Tibial nerve (tissue), 4 donors: Measurements from ENCODE around the gene TAF4.

Experiments
- EP300 ChIP-seq, 2 donors: sonication (generic); formaldehyde crosslinking; IDR thresholded peaks; one replicate each; pipeline ENCODE4 v1.6.1; 2017; ENCODE audit warnings: antibody characterized with exemption in 2 of 2, mild to moderate bottlenecking in 1 of 2
- POLR2A ChIP-seq, 2 donors: fragments of 450-650 bp; IDR thresholded peaks; one replicate each; pipeline ENCODE4 v1.6.1; 2017; ENCODE audit warnings: antibody characterized with exemption in 2 of 2, mild to moderate bottlenecking in 2 of 2, moderate library complexity in 2 of 2
- TF ChIP-seq, protein P1 (sequence below), 5 experiments: fragments of 200-600 bp in 3 of 5; fragments of 450-650 bp in 2 of 5; sonication (generic) in 3 of 5; IDR thresholded peaks; one replicate each; pipeline ENCODE4 v1.5.1; 2016 to 2019; ENCODE audit warnings: antibody characterized with exemption in 5 of 5, mild to moderate bottlenecking in 3 of 5, moderate library complexity in 2 of 5

DNA sequence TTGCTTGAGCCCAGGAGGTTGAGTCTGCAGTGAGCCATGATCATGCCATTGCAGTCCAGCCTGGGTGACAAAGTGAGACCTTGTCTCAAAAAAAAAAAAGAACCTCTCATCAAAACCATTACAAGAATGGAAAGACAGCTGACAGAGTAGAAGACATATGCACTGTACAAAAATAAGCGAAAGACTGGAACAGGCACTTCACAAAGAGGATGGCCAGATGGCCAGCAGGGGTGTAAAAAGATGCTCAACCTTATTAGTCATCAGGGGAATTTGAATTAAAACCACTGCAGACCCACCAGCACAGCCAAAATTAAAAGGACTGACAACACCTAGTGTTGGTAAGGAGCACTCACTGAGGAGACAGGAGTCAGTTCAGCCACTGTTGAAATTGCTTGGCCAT is 13.5 kb upstream of the TAF4 start:
- TF ChIP-seq, protein P1, sequence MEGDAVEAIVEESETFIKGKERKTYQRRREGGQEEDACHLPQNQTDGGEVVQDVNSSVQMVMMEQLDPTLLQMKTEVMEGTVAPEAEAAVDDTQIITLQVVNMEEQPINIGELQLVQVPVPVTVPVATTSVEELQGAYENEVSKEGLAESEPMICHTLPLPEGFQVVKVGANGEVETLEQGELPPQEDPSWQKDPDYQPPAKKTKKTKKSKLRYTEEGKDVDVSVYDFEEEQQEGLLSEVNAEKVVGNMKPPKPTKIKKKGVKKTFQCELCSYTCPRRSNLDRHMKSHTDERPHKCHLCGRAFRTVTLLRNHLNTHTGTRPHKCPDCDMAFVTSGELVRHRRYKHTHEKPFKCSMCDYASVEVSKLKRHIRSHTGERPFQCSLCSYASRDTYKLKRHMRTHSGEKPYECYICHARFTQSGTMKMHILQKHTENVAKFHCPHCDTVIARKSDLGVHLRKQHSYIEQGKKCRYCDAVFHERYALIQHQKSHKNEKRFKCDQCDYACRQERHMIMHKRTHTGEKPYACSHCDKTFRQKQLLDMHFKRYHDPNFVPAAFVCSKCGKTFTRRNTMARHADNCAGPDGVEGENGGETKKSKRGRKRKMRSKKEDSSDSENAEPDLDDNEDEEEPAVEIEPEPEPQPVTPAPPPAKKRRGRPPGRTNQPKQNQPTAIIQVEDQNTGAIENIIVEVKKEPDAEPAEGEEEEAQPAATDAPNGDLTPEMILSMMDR (IDR thresholded peaks at IDR 0.05) = no peak
- no peak for TF ChIP-seq POLR2A (IDR thresholded peaks at IDR 0.05)
- no peak for TF ChIP-seq EP300 (IDR thresholded peaks at IDR 0.05)
